Activated naive CD4-positive, alpha-beta T cell treated with anti-CD3 and anti-CD28 coated beads for 36 hours (primary cell): ENCODE measurements around the gene TRERF1. TPM values are rescaled to one million over a fixed set of nuclear protein-coding genes. Genes with fewer than 3 reads are reported as not detected.
"Not testable (repeated sequence)": the region's sequence is repeated elsewhere in the genome, so short reads cannot be mapped to it uniquely, and the experiment has no call there.

Experiments
- CTCF ChIA-PET: fragments of 350-600 bp; sonication (Branson Sonifier 250); formaldehyde crosslinking; loops from one replicate; lab custom pipeline; 2021; ENCODE audit warnings: antibody characterized with exemption; lab: Charles Lee
- DNase-seq: peaks from one replicate; pipeline ENCODE4 v3.0.0-alpha.2; 2020
- H3K27ac Mint-ChIP-seq: one replicate; pipeline ENCODE4 v1.8.0; 2021; ENCODE audit warnings: mild to moderate bottlenecking, mixed read lengths
- H3K27me3 Mint-ChIP-seq: one replicate; pipeline ENCODE4 v1.8.0; 2021; ENCODE audit warnings: low read depth, mixed read lengths
- H3K36me3 Mint-ChIP-seq: one replicate; pipeline ENCODE4 v1.8.0; 2021; ENCODE audit warnings: low read depth, mixed read lengths
- H3K4me1 Mint-ChIP-seq: one replicate; pipeline ENCODE4 v1.8.0; 2021; ENCODE audit warnings: low read depth, mixed read lengths
- H3K4me3 Mint-ChIP-seq: one replicate; pipeline ENCODE4 v1.8.0; 2021; ENCODE audit warnings: mild to moderate bottlenecking, moderate library complexity, mixed read lengths
- H3K9me3 Mint-ChIP-seq: one replicate; pipeline ENCODE4 v1.8.0; 2021; ENCODE audit warnings: mixed read lengths
- intact Hi-C: fragments of 100-400 bp; cut with micrococcal nuclease; formaldehyde crosslinking; loops from one replicate; pipeline ENCODE4 v1.15.1; 2023
- total RNA-seq, 2 experiments: library from RNA; stranded (reverse); gene quantifications; one replicate each; pipeline ENCODE4 v1.2.3, GENCODE V29; 2021

TRERF1 gene
- total RNA-seq, 2 experiments from 2014 or later = 6.7 to 6.9 TPM

DNA sequence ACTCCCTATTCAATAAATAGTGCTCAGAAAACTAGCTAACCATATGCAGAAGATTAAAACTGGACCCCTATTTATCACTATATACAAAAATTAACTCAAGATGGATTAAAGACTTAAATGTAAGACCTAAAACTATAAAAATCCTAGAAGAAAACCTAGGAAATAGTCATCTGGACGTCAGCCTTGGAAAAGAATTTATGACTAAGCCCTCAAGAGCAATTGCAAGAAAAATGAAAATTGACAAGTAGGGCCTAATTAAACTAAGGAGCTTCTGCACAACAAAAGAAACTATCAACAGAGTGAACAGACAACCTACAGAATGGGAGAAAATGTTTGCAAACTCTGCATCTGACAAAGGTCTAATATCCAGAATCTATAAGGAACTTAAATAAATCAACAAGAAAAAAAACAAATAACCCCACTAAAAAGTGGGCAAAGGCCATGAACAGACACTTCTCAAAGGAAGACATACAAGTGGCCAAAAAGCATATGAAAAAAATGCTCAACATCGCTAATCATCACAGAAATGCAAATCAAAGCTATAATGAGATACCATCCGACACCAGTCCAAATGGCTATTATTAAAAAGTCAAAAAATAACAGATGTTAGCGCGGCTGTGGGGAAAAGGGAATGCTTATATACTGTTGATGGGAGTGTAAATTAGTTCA lies 126.9 kb downstream of the TRERF1 start:
- not testable (repeated sequence) for H3K36me3 Mint-ChIP-seq

DNA sequence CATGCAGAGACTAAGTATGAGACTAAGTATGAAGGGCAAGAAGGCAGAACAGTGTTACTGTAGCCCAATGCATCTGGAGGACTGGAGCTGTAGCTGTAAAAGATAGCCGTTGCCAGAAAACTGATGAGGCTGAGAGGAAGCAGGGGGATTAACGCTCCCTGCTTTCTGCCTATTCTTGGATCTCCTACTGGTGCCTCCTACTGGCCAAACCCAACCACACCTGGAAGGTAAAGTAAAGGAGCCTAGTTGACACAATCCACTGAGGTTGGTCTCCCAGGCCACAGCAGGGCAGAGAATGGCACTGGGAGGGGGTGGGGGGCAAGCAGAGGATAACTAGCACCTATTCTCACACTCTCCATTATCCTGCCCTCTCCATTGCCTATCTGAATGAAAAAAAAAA lies 129.1 kb downstream of the TRERF1 start:
- Mint-ChIP-seq H3K4me1 (peaks cover 14% of the 10 kb centered on the region), H3K4me3 (no peak overlapping the region), H3K27ac (no peak overlapping the region), H3K9me3 (no peaks in the 10 kb centered on the region), H3K27me3 (no peaks in the 10 kb centered on the region), H3K36me3 (peaks cover 1% of the 10 kb centered on the region)
- no peak for DNase-seq
- intact Hi-C loops = no loop called here
- CTCF ChIA-PET = no interaction called here

More for the DNA sequence above, 126.9 kb downstream of the TRERF1 start:
- H3K4me1 Mint-ChIP-seq = peaks cover 17% of the 10 kb centered on the region
- H3K9me3 Mint-ChIP-seq, H3K27ac Mint-ChIP-seq, H3K4me3 Mint-ChIP-seq, CTCF ChIA-PET, intact Hi-C loops, DNase-seq, H3K27me3 Mint-ChIP-seq: not testable (repeated sequence)

DNA sequence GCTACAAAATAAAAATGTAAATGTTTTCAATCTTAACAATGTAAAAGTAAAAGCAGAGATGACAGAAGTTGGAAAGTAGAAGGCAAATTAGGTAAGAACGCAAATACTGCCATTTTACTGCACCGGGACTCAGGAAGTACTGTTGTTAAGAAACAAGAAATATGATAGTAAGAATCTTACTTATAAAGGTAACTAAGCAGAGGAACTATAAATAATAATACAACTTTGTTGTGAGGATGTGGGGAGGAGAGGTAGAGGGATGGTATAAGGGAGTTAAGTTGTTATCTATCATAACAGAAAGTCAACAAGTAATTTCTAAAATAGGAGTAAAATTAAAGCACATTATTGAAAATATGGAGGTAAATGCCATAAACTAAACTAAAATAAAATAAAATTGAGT lies 129.8 kb downstream of the TRERF1 start:
- Mint-ChIP-seq H3K9me3 (no peaks in the 10 kb centered on the region), H3K27ac (no peak overlapping the region), H3K36me3 (peaks cover 1% of the 10 kb centered on the region), H3K27me3 (no peaks in the 10 kb centered on the region), H3K4me3 (no peak overlapping the region), H3K4me1 (peaks cover 14% of the 10 kb centered on the region)
- DNase-seq = no peak
- intact Hi-C loops = no loop called here
- CTCF ChIA-PET = interaction anchor here (0.7 kb wide), 1 partner anchor 9 kb away, joined by 4 read pairs; no protein-coding TSS in a partner anchor

DNA sequence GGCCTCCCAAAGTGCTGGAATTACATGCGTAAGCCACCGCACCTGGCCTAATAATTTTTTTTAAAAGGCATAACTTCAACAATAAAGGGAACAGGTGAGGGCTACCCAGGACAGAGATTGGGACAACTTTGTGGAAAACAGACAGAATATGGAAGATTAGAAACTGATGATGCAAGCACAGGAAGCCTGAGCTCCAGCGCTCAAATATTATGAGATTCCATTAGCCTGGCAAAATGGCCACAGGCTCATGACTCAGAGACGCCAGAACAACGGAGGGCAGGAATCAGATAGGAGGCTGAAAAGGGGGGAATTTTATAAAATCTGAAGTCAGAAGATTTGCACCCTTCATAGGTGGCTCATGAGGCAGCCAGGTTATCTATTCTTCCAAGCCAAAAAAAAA lies 131.0 kb downstream of the TRERF1 start:
- no peaks in the 10 kb centered on the region for H3K27me3 Mint-ChIP-seq
- no peaks in the 10 kb centered on the region for H3K9me3 Mint-ChIP-seq
- peaks cover 1% of the 10 kb centered on the region for H3K36me3 Mint-ChIP-seq
- peaks cover 26% of the 10 kb centered on the region for H3K4me1 Mint-ChIP-seq
- H3K4me3 Mint-ChIP-seq = no peak overlapping the region
- H3K27ac Mint-ChIP-seq = no peak overlapping the region
- intact Hi-C loops = no loop called here
- CTCF ChIA-PET = no interaction called here
- no peak for DNase-seq

DNA sequence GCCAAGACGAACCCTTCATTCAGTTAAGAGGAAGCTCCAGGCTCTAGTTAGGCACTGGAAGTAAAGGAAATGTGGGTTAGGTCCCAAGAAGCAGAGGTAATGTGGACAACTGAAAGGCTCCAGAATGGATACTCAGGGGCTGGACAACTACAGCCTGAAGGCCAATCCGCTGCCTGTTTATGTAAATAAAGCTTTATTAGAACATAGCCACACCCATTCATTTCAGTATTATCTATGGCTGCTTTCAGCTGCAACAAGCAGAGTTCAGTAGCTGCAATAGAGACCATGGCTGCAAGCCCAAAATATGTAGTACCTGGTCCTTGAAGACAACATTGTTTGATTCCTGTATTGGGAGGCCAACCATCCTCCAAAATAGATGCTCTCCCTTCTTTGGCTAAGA lies 133.2 kb downstream of the TRERF1 start:
- H3K4me1 Mint-ChIP-seq = peaks cover 45% of the 10 kb centered on the region
- intact Hi-C loops = no loop called here
- no peaks in the 10 kb centered on the region for H3K27me3 Mint-ChIP-seq
- H3K9me3 Mint-ChIP-seq = no peaks in the 10 kb centered on the region
- no peak for DNase-seq
- H3K36me3 Mint-ChIP-seq = no peaks in the 10 kb centered on the region
- CTCF ChIA-PET = no interaction called here
- no peak overlapping the region for H3K4me3 Mint-ChIP-seq
- no peak overlapping the region for H3K27ac Mint-ChIP-seq

DNA sequence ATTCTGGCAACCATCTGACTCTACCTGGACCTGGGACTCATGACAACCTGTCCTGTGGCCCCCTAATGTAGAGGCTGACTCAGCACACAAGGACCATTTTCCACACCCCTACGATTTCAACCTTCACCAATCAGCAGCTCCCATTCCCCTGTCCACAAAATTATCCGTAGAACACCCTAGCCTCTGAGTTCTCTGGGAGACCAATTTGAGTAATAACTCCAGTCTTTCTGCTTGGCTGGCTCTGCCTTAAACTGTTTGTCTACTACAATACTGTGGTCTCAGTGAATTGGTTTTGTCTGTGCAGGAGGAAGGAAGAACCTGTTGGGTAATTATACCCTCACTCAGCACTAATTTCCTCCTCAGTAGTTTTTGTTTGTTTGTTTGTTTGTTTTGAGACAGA lies 134.7 kb downstream of the TRERF1 start:
- H3K36me3 Mint-ChIP-seq = no peaks in the 10 kb centered on the region
- H3K9me3 Mint-ChIP-seq = no peaks in the 10 kb centered on the region
- no peak for DNase-seq
- H3K27ac Mint-ChIP-seq = no peak overlapping the region
- H3K4me1 Mint-ChIP-seq = peaks cover 52% of the 10 kb centered on the region
- H3K4me3 Mint-ChIP-seq = no peak overlapping the region
- intact Hi-C loops = no loop called here
- CTCF ChIA-PET = interaction anchor here (1.2 to 1.6 kb wide), 2 partner anchors 61 to 231 kb away, joined by 3 to 5 read pairs; no protein-coding TSS in a partner anchor
- H3K27me3 Mint-ChIP-seq = no peaks in the 10 kb centered on the region

DNA sequence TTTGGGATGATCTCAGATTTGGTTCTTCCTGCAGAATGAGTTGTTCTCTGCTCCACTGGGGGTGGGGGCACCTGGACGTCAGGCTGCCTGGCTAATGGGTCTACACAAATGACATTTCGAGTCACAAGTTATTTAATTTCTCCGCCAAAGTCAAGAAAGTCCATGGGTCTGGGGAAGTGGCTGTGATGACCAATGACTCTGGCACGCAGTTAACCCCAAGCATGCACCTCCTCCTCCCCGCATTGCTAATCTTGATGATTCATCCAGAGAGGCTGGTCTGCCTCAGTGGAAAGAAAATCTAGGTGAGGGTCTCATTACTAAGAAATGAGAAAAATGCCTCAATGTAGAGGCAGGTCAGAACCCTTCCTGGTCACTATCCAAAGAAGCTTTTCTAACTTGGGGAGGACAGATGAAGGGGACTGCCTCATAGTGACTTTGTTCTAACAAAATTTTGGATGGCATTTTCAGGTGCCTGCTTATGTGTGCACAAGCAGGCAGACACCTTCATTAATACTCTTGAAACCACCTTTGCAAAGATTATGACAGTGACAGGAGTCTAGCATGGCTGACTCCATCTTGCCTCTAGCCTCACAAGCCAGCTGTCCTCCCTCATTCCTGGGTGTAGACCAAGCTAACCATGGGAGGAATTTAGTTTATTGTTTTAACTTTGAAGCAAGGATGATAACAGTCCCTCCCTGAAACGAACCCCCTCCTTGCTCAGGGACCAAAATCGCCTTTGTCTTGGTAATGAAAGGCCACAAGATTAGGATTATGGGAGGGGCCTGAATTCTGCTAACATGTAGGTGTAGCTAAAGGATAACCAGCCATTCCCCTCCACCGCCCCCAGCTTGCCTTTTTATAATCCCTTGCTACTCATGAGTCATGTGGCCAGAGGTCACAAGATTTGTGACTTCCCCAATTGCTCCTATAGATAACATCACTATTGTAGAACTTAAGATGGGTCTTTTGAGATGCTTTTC lies 135.4 kb downstream of the TRERF1 start:
- DNase-seq = no peak
- H3K36me3 Mint-ChIP-seq = no peaks in the 10 kb centered on the region
- CTCF ChIA-PET = interaction anchor here (0.9 to 1.6 kb wide), 3 partner anchors 62 to 232 kb away, joined by 3 to 5 read pairs (median 3); no protein-coding TSS in a partner anchor
- intact Hi-C loops = no loop called here
- no peaks in the 10 kb centered on the region for H3K27me3 Mint-ChIP-seq
- H3K4me3 Mint-ChIP-seq = no peak overlapping the region
- H3K27ac Mint-ChIP-seq = no peak overlapping the region
- peaks cover 51% of the 10 kb centered on the region for H3K4me1 Mint-ChIP-seq
- no peaks in the 10 kb centered on the region for H3K9me3 Mint-ChIP-seq

DNA sequence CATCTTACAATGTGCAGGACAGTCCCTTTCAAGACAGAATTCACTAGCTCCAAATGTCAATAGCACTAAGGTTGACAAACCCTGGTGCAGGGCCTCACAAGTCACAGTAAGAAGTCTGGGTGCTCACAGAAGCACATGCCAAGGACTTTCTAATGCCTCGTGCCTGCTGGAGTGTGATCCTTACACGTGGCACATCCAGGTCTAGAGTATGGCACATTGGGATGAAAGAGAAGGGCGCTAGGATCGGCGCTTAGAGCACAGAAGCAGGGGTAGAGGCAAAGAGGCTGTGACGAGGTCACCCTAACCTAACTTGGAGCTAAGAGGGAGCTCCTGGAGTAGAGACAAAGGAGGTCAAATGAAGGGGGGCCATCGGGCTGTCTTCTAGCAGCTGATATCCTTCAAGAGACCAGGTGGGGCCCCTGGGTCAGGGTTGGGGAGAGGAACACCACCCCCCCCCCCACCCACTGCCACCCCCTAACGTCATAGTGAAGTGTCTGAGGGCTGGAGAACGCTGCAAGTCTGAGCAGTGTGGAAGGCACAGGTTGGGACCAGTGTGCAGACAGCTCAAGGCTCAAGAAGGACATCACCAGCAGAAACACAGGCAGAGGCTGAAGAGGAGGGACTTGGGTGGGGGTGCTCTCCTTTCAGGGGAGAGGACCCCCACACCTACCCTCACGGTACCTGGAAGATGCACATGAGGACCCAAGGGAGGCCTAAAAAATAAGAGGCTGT lies 136.3 kb downstream of the TRERF1 start:
- no peak overlapping the region for H3K27ac Mint-ChIP-seq
- no peak for DNase-seq
- H3K9me3 Mint-ChIP-seq = no peaks in the 10 kb centered on the region
- CTCF ChIA-PET = interaction anchor here (0.9 to 1.2 kb wide), 2 partner anchors 63 to 166 kb away, joined by 3 read pairs; no protein-coding TSS in a partner anchor
- intact Hi-C loops = no loop called here
- no peak overlapping the region for H3K4me3 Mint-ChIP-seq
- no peaks in the 10 kb centered on the region for H3K27me3 Mint-ChIP-seq
- peaks cover 51% of the 10 kb centered on the region for H3K4me1 Mint-ChIP-seq
- H3K36me3 Mint-ChIP-seq = no peaks in the 10 kb centered on the region

DNA sequence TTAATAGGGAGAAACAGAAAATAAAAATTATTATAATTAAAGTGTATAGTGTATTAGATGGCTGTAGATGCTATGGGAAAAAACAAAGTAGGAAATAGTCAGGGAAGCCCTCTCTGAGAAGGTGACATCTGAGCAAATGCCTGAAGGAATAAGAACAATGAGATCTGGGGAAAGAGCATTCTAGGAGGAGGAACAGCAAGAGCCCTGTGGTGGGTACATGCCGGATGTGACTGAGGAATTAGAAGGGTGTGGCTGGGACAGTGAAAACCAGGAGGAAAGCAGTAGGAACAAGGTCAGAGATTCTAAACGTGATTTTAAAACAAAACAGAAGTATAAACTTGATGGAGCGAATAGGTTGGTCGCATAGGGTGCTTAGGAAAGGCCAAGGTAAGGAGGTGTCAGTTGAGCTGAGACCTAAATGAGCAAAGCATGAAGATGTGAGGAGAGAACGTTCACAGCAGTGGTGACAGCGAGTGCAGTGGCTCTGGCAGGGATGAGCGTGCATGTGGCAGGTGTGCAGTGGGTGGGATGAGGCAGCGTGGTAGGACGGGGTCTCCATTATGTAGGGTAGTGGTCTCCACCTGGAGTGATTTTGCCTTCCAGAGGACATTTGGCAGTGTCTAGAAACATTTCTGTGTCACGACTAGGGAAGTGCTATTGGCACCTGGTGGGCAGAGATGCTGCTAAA lies 137.0 kb downstream of the TRERF1 start:
- Mint-ChIP-seq H3K4me1 (peaks cover 50% of the 10 kb centered on the region), H3K4me3 (no peak overlapping the region), H3K36me3 (no peaks in the 10 kb centered on the region), H3K9me3 (no peaks in the 10 kb centered on the region), H3K27me3 (no peaks in the 10 kb centered on the region), H3K27ac (no peak overlapping the region)
- intact Hi-C loops = no loop called here
- CTCF ChIA-PET = interaction anchor here (0.7 to 0.9 kb wide), 2 partner anchors 49 to 166 kb away, joined by 3 read pairs; no protein-coding TSS in a partner anchor
- DNase-seq = no peak

DNA sequence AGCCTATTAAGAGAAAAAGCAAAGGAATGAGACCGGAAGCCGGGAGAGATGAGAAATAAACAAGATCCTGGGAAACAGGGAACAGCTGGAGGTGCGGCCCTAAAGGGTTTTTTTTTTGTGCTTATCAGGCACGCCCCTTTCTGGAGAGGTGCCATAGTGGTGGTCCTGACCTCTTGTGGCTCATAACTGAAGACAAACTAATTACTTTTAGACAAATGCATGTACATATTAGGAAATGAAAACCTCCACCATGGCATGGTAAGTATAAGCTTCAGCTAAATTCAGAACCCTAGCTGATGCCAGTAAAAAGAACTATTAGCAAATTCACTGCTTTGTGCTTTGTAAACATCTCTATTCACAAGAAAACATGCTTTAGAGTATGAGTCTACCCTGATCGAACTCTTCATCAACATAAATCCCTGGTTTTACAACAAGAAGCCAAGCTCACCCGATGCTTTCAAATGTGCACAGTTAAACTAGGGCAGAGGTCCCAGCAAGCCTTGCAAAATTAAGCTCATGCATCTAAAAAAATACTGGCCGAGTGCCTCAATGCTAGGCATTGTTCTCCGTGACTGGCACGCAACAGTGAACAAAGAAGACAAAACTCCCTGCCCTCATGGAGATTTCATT lies 137.7 kb downstream of the TRERF1 start:
- peaks cover 48% of the 10 kb centered on the region for H3K4me1 Mint-ChIP-seq
- H3K27ac Mint-ChIP-seq = no peak overlapping the region
- no peaks in the 10 kb centered on the region for H3K36me3 Mint-ChIP-seq
- no peak overlapping the region for H3K4me3 Mint-ChIP-seq
- H3K9me3 Mint-ChIP-seq = no peaks in the 10 kb centered on the region
- H3K27me3 Mint-ChIP-seq = no peaks in the 10 kb centered on the region
- no peak for DNase-seq
- CTCF ChIA-PET = interaction anchor here (0.7 kb wide), 1 partner anchor 49 kb away, joined by 3 read pairs; no protein-coding TSS in a partner anchor
- intact Hi-C loops = loop anchor here (2.0 kb wide), 1 partner anchor 25 kb away; no protein-coding TSS in a partner anchor

DNA sequence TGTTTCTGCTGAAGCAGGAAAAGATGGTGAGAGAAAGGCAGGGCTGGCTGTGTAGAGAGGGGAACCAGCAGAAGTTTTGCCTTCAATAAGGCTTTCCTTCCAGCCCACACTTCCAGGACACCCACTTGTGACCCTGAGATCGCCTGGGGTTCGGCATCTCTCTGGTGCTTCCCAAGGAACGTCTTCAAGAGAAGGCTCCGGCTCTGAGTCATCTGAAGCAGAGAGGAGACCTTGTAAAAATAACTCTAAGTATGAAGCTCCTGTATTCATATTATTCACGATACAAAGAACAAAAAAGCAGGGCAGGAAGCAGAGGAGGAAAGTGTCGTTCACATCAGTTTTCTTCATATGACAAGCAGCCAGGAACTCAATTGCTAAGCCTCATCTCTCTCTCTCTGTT lies 138.7 kb downstream of the TRERF1 start:
- Mint-ChIP-seq H3K4me3 (no peak overlapping the region), H3K27me3 (no peaks in the 10 kb centered on the region), H3K27ac (peak overlapping the region; percentile 25), H3K4me1 (peaks cover 47% of the 10 kb centered on the region), H3K9me3 (no peaks in the 10 kb centered on the region), H3K36me3 (no peaks in the 10 kb centered on the region)
- intact Hi-C loops = loop anchor here (2.0 kb wide), 1 partner anchor 26 kb away; no protein-coding TSS in a partner anchor
- CTCF ChIA-PET = no interaction called here
- DNase-seq = peak; percentile 38
